PC-3 (cell line): ENCODE data around the gene SMPD3. TPM values are rescaled to one million over a fixed set of nuclear protein-coding genes. Genes with fewer than 3 reads are reported as not detected.

Experiments
- ATAC-seq: fragments of 200-7000 bp; cut with Tn5 transposase; 2 replicates; pipeline ENCODE4 v1.9.1; 2020; ENCODE audit warnings: mild to moderate bottlenecking, moderate library complexity
- BruUV-seq: library from RNA; stranded (reverse); fragments of 400-500 nt; replicated peaks from 2 replicates; lab custom pipeline; 2021; lab: Mats Ljungman, UMichigan
- CTCF ChIA-PET: fragments of 300-600 bp; sonication (Branson Sonifier 250); formaldehyde crosslinking; loops from one replicate; lab custom pipeline; 2022; ENCODE audit warnings: antibody characterized with exemption; lab: Charles Lee
- POLR2A ChIA-PET: fragments of 300-600 bp; sonication (Branson Sonifier 250); formaldehyde crosslinking; loops from one replicate; lab custom pipeline; 2022; ENCODE audit warnings: antibody characterized with exemption; ENCODE audit not compliant: unreplicated experiment; lab: Charles Lee
- DNase-seq: peaks from one replicate; pipeline ENCODE4 v3.0.0-alpha.2; 2015
- H2AFZ ChIP-seq: fragments of 300-600 bp; sonication (generic); 2 replicates; pipeline ENCODE4 v1.6.0; 2016; ENCODE audit warnings: antibody characterized with exemption, low read length
- H3F3A ChIP-seq: fragments of 300-600 bp; sonication (generic); one replicate; pipeline ENCODE4 v1.6.0; 2017; ENCODE audit warnings: antibody characterized with exemption, low read length, control low read depth, mild to moderate bottlenecking; ENCODE audit not compliant: unreplicated experiment
- H3K27ac ChIP-seq: fragments of 300-600 bp; sonication (generic); 2 replicates; pipeline ENCODE4 v1.5.1; 2016; ENCODE audit warnings: mild to moderate bottlenecking, low read length
- H3K27me3 ChIP-seq: fragments of 300-600 bp; sonication (generic); 2 replicates; pipeline ENCODE4 v1.6.1; 2016; ENCODE audit warnings: low read length, mixed read lengths
- H3K36me3 ChIP-seq: fragments of 300-600 bp; sonication (generic); 2 replicates; pipeline ENCODE4 v1.6.1; 2016; ENCODE audit warnings: low read depth, mixed run types, low read length, mixed read lengths
- H3K4me1 ChIP-seq: fragments of 300-600 bp; sonication (generic); 2 replicates; pipeline ENCODE4 v1.5.1; 2016; ENCODE audit warnings: low read length; ENCODE audit not compliant: insufficient read depth
- H3K4me2 ChIP-seq: fragments of 300-600 bp; sonication (generic); 2 replicates; pipeline ENCODE4 v1.6.0; 2016; ENCODE audit warnings: low read length
- H3K4me3 ChIP-seq: fragments of 300-600 bp; sonication (generic); 2 replicates; pipeline ENCODE4 v1.5.1; 2016; ENCODE audit warnings: mild to moderate bottlenecking, low read length, mixed read lengths
- H3K79me2 ChIP-seq: fragments of 300-600 bp; sonication (generic); 2 replicates; pipeline ENCODE4 v1.6.1; 2017; ENCODE audit warnings: low read length, mixed read lengths
- H3K9ac ChIP-seq: fragments of 300-600 bp; sonication (generic); 2 replicates; pipeline ENCODE4 v1.6.0; 2016; ENCODE audit warnings: mild to moderate bottlenecking, low read length
- H3K9me2 ChIP-seq: fragments of 300-600 bp; sonication (generic); replicated peaks from 2 replicates; pipeline ENCODE4 v1.6.1; 2016; ENCODE audit warnings: mixed run types, low read length, mixed read lengths
- H3K9me3 ChIP-seq: fragments of 300-600 bp; sonication (generic); 2 replicates; pipeline ENCODE4 v1.6.1; 2016; ENCODE audit warnings: low read length, mixed read lengths
- H4K20me1 ChIP-seq: fragments of 300-600 bp; sonication (generic); 2 replicates; pipeline ENCODE4 v1.6.1; 2016; ENCODE audit warnings: low read length, mixed read lengths
- EZH2 ChIP-seq: fragments of 300-600 bp; sonication (generic); IDR thresholded peaks from one replicate; pipeline ENCODE4 v1.6.1; 2017; ENCODE audit warnings: antibody characterized with exemption, mild to moderate bottlenecking, low read length; ENCODE audit not compliant: unreplicated experiment
- EZH2phosphoT487 ChIP-seq: fragments of 300-600 bp; sonication (generic); IDR thresholded peaks from 2 replicates; pipeline ENCODE4 v1.6.1; 2018; ENCODE audit warnings: mild to moderate bottlenecking, antibody characterized with exemption, low read length, borderline replicate concordance
- intact Hi-C: fragments of 100-400 bp; cut with micrococcal nuclease; formaldehyde crosslinking; loops from 2 replicates; pipeline ENCODE4 v1.9.0; 2023
- total RNA-seq: library from RNA; depleted of rRNA; stranded (reverse); fragments of >200 nt; gene quantifications from 2 replicates; pipeline ENCODE4 v1.2.3, GENCODE V29; 2014
- TF ChIP-seq, protein P1 (sequence below): fragments of 300-600 bp; sonication (generic); conservative IDR thresholded peaks from 2 replicates; pipeline ENCODE4 v1.5.1; 2017; ENCODE audit warnings: antibody characterized with exemption, low read depth, mild to moderate bottlenecking, low read length

Gene SMPD3
- total RNA-seq, 1 experiment from 2014 or later, result not detected

DNA sequence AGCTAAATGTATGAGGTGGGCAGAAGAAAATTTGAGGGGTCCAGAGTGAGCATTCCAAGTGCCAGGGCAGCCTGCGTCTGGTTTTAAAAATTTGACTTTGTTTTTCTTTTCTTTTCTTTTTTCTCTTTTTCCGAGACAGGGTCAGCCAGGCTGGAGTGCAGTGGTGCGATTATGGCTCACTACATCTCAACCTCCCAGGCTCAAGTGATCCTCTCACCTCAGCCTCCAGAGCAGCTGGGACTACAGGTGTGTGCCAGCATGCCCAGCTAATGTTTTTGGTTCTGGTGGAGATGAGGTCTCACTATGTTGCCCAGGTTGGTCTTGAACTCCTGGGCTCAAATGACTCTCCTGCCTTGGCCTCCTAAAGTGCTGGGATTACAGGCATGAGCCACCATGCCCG is 15.6 kb downstream of the SMPD3 start:
- CTCF ChIA-PET, result no interaction called here
- intact Hi-C loops, result no loop called here
- TF ChIP-seq, protein P1, sequence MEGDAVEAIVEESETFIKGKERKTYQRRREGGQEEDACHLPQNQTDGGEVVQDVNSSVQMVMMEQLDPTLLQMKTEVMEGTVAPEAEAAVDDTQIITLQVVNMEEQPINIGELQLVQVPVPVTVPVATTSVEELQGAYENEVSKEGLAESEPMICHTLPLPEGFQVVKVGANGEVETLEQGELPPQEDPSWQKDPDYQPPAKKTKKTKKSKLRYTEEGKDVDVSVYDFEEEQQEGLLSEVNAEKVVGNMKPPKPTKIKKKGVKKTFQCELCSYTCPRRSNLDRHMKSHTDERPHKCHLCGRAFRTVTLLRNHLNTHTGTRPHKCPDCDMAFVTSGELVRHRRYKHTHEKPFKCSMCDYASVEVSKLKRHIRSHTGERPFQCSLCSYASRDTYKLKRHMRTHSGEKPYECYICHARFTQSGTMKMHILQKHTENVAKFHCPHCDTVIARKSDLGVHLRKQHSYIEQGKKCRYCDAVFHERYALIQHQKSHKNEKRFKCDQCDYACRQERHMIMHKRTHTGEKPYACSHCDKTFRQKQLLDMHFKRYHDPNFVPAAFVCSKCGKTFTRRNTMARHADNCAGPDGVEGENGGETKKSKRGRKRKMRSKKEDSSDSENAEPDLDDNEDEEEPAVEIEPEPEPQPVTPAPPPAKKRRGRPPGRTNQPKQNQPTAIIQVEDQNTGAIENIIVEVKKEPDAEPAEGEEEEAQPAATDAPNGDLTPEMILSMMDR, result no peak
- TF ChIP-seq EZH2phosphoT487 (no peak), EZH2 (no peak)
- POLR2A ChIA-PET, result interaction anchor here (0.6 kb wide), 1 partner anchor 23 kb away, joined by 5 read pairs; no protein-coding TSS in a partner anchor
- Histone ChIP-seq H3K36me3 (no peaks in the 10 kb centered on the region), H3K4me2 (no peak overlapping the region), H3K27me3 (no peaks in the 10 kb centered on the region), H3K9me2 (no peaks in the 10 kb centered on the region), H3K4me1 (no peaks in the 10 kb centered on the region; the same call in 1 of the 2 replicates), H4K20me1 (no peaks in the 10 kb centered on the region), H3K9ac (no peak overlapping the region), H2AFZ (no peak overlapping the region), H3K27ac (no peak overlapping the region), H3F3A (no peaks in the 10 kb centered on the region), H3K4me3 (no peak overlapping the region), H3K79me2 (no peaks in the 10 kb centered on the region), H3K9me3 (no peaks in the 10 kb centered on the region)
- ATAC-seq, result no peak
- no TSS peak for BruUV-seq
- DNase-seq, result no peak

DNA sequence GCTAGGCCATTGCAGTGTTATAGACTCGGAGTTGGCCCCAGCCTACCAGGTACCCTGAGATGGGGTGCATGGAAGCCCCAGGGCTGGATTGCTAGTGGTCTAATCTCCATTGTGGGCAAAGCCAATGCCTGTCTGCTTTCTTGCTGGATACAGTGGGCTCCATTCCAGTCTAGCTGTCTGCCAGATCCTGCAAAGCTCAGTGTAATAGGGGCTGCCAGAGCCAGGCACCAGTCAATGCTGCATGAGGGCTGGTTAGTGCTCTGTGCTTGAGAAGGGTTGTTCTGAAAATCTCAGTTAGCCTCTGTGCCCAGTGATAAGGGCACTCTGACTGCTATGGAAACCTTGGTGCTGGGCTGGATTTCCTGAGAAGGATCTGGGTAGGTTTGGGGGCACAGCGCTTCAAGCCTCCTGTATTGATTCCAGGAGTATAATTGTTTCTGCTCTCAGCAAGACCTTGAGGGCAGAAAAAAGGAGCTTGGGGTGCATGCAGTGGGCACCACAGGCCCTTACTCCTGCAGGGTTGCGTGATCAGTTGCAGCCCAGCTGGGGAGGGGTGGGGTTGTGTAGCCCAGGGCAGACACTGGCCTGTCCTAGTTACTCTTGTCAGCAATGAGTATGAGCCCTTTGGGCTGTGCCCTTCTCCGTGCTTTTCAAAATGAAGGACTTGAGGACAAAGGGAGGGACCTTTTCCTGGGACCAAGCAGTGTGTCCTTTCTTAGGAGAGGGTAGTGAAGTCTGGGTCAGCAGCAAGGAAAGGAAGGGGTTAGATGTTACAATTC is 19.0 kb downstream of the SMPD3 start:
- H4K20me1 ChIP-seq, result no peaks in the 10 kb centered on the region
- H3K36me3 ChIP-seq, result no peaks in the 10 kb centered on the region
- BruUV-seq, result no TSS peak
- H3K9me2 ChIP-seq, result no peaks in the 10 kb centered on the region
- H3K9ac ChIP-seq, result no peak overlapping the region
- CTCF ChIA-PET, result no interaction called here
- H3K79me2 ChIP-seq, result no peaks in the 10 kb centered on the region
- H3F3A ChIP-seq, result no peaks in the 10 kb centered on the region
- no peaks in the 10 kb centered on the region for H3K27me3 ChIP-seq
- no peak overlapping the region for H2AFZ ChIP-seq
- intact Hi-C loops, result no loop called here
- no peaks in the 10 kb centered on the region for H3K9me3 ChIP-seq
- DNase-seq, result no peak
- H3K4me3 ChIP-seq, result no peak overlapping the region
- no peak overlapping the region for H3K4me2 ChIP-seq
- ATAC-seq, result no peak
- TF ChIP-seq EZH2 (no peak), EZH2phosphoT487 (no peak)
- TF ChIP-seq, protein P1, result no peak
- POLR2A ChIA-PET, result no interaction called here
- H3K27ac ChIP-seq, result no peak overlapping the region
- H3K4me1 ChIP-seq, result peaks cover 8% of the 10 kb centered on the region; the same call in 1 of the 2 replicates

DNA sequence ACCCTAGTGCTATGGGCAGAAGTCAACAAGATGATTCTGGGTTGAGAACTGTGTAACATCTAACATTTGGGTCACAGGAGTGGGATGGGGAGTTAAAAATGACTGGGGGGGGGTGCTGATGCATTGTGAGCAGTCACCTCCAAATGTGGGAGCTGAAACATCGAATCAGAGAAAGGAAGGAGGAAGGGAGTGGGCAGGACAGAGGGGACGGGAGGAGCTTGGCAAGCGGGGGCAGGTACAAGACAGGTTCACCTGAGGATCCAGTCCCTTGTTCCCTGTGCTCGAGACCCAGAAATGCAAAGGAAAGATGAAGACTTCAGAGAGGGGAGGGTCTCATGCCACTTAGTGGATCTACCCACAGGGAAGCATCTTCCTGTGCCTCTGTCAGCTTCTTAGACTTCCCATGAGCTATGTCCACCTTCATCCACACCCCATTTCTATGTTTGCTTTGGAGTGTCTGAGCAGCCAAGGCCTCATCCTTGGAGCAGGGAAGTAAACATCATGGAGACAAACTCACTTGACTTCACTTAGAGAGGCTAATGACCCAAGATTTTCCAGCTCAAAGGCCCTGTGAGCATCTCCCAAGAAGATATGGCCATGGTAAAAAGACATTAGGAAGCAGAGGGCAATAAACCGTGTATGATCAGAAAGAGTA is 20.5 kb downstream of the SMPD3 start:
- H3F3A ChIP-seq, result no peaks in the 10 kb centered on the region
- ATAC-seq (no peak), DNase-seq (no peak)
- no peak overlapping the region for H3K4me2 ChIP-seq
- CTCF ChIA-PET, result interaction anchor here (0.6 kb wide), 1 partner anchor 611 kb away, joined by 4 read pairs; no protein-coding TSS in a partner anchor
- H3K27me3 ChIP-seq, result no peaks in the 10 kb centered on the region
- POLR2A ChIA-PET, result no interaction called here
- no peaks in the 10 kb centered on the region for H4K20me1 ChIP-seq
- H3K4me3 ChIP-seq, result no peak overlapping the region
- H3K27ac ChIP-seq, result no peak overlapping the region
- no peaks in the 10 kb centered on the region for H3K9me3 ChIP-seq
- no peaks in the 10 kb centered on the region for H3K36me3 ChIP-seq
- intact Hi-C loops, result no loop called here
- H2AFZ ChIP-seq, result no peak overlapping the region
- TF ChIP-seq, protein P1, result no peak
- TF ChIP-seq EZH2, result no peak
- TF ChIP-seq EZH2phosphoT487, result no peak
- H3K9me2 ChIP-seq, result no peaks in the 10 kb centered on the region
- no peak overlapping the region for H3K9ac ChIP-seq
- H3K4me1 ChIP-seq, result peaks cover 8% of the 10 kb centered on the region; the same call in 1 of the 2 replicates
- BruUV-seq, result no TSS peak
- no peaks in the 10 kb centered on the region for H3K79me2 ChIP-seq
